Measurements from ENCODE around the gene ATXN2.
A peak's percentile ranks its signal among the peaks of the same experiment; 100 is the strongest.
"Not testable (repeated sequence)": the region's sequence is repeated elsewhere in the genome, so short reads cannot be mapped to it uniquely, and the experiment has no call there.

ATXN2 gene

DNA sequence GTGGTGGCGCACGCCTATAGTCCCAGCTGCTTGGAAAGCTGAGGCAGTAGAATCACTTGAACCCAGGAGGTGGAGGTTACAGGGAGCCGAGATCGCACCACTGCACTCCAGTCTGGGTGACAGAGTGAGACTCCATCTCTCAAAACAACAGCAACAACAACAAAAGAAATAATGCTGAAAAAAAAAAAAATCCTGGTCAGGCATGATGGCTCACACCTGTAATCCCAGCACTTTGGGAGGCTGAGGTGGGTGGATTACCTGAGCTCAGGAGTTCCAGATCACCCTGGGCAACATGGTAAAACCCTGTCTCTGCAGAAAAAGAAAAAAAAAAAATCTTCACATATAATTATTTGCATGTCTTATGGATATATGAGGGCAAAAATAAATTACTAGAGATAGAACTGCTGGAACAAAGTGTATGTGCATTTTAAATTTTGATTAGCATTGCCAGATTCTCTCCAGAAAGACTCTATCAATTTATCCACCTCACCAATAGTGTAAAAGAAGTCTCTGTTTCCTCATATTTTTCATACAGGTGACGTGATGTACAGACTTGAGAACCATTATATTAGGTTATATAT is 75.4 kb downstream of the ATXN2 start:
- FAIRE-seq: no peak
- DNase-seq (ENCODE audit: insufficient read length, low spot score): no peak
- no peak for TF ChIP-seq POLR2A (IDR thresholded peaks at IDR 0.05; ENCODE audit: low read depth, low read length)

DNA sequence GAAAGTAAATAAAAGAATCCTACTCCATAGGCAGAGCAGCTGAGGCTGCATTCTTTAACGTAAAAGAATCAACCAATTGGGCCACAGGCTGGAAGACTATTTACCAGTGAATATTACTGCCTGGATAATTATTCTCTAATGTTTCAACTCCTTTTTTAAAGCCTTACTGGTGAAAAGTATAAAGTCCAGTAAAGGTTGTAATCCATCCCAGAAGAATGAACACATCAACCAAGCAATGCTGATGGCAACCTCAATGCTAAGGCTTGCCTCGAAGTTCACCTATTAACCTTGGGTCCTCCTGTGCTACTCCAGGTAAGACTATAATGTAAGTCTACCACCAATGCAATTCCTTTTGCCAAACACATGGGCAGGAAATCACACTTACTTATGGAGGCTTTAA is 77.3 kb downstream of the ATXN2 start:
- FAIRE-seq (no peak), DNase-seq (ENCODE audit: insufficient read length, low spot score) (no peak)
- TF ChIP-seq POLR2A (IDR thresholded peaks at IDR 0.05; ENCODE audit: low read depth, low read length): no peak

DNA sequence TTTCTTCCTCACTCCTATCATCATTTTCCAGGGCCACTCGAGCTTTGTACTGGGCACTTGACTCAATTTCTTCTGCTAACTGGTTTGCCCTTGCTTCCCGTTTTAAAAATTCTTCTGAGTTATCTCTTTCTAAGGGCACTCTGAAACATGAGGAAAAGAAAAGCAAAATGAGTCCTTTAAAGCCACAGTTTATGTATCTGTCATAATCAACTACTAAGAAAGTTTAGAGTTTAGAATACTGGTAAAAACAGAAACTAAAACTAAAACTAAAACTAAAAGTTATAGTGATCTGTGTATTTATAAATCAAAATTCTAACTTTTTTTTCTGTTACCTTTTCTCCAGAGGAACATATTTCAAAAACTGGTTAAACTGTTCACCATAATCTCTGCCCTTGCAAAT is 79.2 kb downstream of the ATXN2 start:
- DNase-seq (ENCODE audit: insufficient read length, low spot score) (no peak), FAIRE-seq (no peak)
- TF ChIP-seq POLR2A (IDR thresholded peaks at IDR 0.05; ENCODE audit: low read depth, low read length): no peak

DNA sequence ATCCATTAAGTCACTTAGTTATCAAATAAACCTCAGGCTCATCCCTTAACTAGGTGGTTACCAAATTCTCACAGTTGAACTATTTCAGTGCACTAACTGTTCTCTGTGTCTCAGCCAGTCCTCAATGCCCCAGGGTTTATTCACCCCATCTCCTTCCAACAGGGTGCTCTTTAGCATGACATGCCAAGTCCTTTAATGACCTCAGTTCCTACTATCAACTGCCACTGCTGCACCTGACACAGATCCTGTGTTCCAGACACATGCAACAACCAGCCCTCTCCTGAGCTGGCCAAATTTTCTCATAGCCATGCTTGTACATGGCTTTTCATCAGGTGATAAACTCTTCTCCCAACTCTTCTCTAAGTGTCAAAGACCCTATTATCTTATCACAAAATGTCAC is 80.0 kb downstream of the ATXN2 start:
- DNase-seq (ENCODE audit: insufficient read length, low spot score) (no peak), FAIRE-seq (peak; percentile 27)
- TF ChIP-seq POLR2A (IDR thresholded peaks at IDR 0.05; ENCODE audit: low read depth, low read length): no peak

DNA sequence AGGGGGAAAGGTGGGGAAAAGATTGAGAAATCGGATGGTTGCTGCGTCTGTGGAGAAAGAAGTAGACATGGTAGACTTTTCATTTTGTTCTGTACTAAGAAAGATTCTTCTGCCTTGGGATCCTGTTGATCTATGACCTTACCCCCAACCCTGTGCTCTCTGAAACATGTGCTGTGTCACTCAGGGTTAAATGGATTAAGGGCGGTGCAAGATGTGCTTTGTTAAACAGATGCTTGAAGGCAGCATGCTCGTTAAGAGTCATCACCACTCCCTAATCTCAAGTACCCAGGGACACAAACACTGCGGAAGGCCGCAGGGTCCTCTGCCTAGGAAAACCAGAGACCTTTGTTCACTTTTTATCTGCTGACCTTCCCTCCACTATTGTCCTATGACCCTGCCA is 91.4 kb downstream of the ATXN2 start:
- FAIRE-seq; DNase-seq (ENCODE audit: insufficient read length, low spot score): not testable (repeated sequence)

DNA sequence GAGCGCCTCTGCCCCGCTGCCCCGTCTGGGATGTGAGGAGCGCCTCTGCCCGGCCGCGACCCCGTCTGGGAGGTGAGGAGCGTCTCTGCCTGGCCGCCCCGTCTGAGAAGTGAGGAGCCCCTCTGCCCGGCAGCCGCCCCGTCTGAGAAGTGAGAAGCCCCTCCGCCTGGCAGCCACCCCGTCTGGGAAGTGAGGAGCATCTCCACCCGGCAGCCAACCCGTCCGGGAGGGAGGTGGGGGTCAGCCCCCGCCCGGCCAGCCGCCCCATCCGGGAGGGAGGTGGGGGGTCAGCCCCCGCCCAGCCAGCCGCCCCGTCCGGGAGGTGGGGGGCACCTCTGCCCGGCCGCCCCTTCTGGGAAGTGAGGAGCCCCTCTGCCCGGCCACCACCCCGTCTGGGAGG is 91.9 kb downstream of the ATXN2 start:
- DNase-seq (ENCODE audit: insufficient read length, low spot score); FAIRE-seq: not testable (repeated sequence)

DNA sequence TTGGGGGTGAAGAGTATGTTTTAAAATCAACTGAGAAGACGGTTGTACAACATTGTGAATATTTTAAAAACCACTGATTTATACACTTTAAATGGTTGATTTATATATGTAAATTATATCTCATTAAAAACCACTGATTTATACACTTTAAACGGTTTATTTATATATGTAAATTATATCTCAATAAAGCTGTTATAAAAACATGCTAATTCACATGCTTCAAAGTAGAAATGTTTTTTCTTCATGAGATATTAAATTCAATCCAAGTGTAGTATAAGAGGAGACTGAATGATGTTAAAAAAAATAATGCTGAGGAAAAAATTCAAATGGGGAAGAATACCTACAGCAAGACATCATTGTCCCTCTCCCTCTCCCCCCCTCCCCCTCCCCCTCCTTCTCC is 92.9 kb downstream of the ATXN2 start:
- FAIRE-seq (no peak), DNase-seq (ENCODE audit: insufficient read length, low spot score) (no peak)
- no peak for TF ChIP-seq POLR2A (IDR thresholded peaks at IDR 0.05; ENCODE audit: low read depth, low read length)

DNA sequence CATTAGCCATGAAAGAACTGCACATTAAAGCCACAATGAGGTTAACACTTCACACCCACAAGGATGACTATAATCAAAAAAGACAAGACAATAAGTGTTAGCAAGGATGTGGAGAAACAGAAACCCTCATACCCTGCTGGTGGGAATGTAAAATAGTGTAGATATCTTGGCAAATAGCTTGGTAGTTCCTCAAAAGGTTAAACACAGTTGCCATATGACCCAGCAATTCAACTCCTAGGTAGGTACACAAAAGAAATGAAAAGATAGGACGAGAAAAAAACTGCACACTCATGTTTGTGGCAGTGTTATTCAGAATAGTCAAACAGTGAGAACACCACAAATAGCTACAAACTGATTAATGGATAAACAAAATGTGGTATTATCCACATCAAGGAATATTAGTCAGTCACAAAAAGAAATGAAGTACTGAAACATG is 93.5 kb downstream of the ATXN2 start:
- no peak for TF ChIP-seq POLR2A (IDR thresholded peaks at IDR 0.05; ENCODE audit: low read depth, low read length)
- FAIRE-seq: no peak
- DNase-seq (ENCODE audit: insufficient read length, low spot score): no peak

DNA sequence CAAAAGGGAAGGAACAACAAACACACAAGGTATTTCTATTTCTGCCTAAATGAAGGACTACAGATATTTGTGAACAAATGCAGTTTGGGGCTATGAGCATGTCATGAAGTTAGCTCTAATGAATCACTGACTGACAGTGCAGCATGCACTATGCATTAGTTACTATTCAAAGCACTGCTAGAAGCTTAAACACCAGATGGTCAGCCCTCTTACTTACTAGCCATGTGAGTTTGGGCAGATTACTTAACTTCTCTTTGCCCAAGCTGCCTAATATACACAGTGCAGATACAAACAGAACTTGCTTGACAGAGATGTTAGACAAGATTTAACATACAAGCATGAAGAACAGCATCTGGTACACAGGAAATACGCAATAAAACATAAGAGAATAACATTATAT is 96.0 kb downstream of the ATXN2 start:
- no peak for TF ChIP-seq POLR2A (IDR thresholded peaks at IDR 0.05; ENCODE audit: low read depth, low read length)
- FAIRE-seq: peak; percentile 85
- no peak for DNase-seq (ENCODE audit: insufficient read length, low spot score)

DNA sequence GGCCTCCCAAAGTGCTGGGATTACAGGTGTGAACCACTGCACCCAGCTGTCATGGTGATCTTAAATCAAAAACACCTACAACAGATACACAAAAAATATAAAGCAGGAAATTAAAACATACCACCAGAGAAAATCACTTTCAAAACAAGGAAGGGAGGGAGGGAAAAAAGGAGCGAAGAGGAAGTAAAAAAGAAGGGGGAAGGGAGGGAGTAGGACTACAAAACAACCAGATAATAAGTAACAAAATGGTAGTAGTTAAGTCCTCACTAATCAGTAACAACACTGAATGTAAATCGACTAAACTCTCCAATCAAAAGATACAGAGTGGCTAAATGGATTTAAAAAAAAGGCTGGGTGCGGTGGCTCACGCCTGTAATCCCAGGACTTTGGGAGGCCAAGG is 104.4 kb downstream of the ATXN2 start:
- TF ChIP-seq POLR2A (IDR thresholded peaks at IDR 0.05; ENCODE audit: low read depth, low read length): no peak
- no peak for DNase-seq (ENCODE audit: insufficient read length, low spot score)
- no peak for FAIRE-seq

DNA sequence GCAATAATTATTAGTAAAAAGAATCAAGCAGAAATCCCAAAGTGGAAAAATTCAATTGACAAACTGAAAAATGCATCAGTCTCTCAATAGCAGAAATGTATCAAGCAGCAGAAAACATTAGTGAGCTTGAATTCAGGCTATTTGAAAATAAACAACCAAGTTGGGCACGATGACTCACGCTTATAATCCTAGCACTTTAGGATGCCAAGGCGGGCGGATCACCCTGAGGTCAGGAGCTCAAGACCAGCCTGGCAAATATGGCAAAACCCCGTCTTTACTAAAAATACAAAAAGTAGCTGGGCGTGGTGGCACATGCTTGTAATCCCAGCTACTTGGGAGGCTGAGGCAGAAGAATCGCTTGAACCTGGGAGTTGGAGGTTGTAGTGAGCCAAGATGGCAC is 106.1 kb downstream of the ATXN2 start:
- peak; percentile 11 for DNase-seq (ENCODE audit: insufficient read length, low spot score)
- FAIRE-seq: peak; percentile 84

DNA sequence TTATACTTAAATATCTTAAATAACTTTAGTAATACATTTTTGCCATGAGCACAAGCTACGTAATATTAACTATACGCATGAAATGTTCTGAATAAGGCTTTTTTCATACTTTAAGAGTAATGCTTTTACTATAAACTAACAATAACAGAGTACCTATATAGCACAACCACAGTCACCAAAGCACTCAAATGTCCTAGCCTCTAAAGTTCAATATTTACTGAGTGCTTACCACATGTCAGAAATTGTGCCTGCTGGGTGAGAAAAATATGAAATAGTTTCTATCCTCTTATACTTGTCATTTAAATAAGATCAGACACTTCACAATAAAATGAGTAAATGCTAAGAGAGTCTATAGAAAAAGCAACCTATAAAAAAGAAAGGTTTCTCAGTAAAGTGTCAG is 110.3 kb downstream of the ATXN2 start:
- no peak for TF ChIP-seq POLR2A (IDR thresholded peaks at IDR 0.05; ENCODE audit: low read depth, low read length)
- FAIRE-seq (no peak), DNase-seq (ENCODE audit: insufficient read length, low spot score) (no peak)

DNA sequence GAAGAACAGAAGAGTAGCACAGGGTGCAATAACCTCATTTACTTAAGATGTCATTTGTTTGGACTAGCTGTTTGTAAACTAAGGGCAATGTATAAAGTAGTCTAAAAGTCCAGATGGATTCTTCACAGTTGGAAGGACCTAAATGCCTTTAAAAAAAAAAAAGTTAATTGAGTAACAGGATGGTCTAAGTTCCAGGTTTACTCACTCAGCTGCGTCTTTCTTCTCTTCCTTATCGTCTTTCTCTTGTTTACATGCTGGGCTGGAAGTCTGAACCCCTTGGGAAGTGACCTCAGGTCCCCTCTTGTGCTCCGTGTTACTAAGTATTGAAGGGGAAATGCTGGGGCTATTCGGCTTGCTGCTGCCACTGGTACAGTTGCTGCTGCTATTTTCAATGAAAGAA is 110.8 kb downstream of the ATXN2 start:
- no peak for DNase-seq (ENCODE audit: insufficient read length, low spot score)
- FAIRE-seq: no peak
- no peak for TF ChIP-seq POLR2A (IDR thresholded peaks at IDR 0.05; ENCODE audit: low read depth, low read length)

DNA sequence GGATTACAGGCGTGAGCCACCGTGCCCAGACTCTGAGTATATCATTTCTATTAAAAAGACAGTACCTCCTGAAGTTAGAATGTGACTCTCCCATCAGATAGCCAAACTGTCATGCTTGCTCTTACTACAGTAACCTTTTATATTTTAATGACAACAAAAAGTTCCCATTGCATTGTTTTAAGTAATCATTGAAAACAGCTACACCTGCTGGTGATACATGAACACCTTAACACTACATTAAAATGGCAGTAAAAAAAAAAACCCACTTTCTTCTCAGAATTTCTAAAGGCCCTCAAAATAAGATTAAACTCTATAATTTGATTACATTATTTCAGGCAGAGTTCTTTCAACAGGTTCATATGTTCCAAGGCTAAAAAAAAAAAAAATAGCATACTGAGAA is 116.7 kb downstream of the ATXN2 start:
- no peak for TF ChIP-seq POLR2A (IDR thresholded peaks at IDR 0.05; ENCODE audit: low read depth, low read length)
- DNase-seq (ENCODE audit: insufficient read length, low spot score): no peak
- no peak for FAIRE-seq

DNA sequence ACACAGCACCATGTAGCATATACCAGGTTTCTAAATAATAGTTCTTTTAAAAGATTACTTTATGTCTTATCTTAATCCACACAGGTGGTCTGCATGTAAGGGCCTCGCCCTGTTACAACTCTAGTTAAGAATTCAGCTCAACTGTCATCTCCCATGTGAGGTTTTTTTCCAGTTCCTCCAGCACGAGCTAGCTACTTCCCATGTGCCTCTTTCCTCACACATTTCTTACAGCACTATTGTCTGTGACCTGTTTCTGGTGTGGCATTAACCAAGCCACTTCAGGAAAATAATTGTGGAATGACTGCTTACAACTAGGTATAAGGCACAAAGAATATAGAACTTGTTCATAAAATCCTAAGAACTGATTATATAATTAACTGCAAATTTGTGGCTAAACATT is 127.9 kb downstream of the ATXN2 start:
- no peak for FAIRE-seq
- DNase-seq (ENCODE audit: insufficient read length, low spot score): no peak
- no peak for TF ChIP-seq POLR2A (IDR thresholded peaks at IDR 0.05; ENCODE audit: low read depth, low read length)

DNA sequence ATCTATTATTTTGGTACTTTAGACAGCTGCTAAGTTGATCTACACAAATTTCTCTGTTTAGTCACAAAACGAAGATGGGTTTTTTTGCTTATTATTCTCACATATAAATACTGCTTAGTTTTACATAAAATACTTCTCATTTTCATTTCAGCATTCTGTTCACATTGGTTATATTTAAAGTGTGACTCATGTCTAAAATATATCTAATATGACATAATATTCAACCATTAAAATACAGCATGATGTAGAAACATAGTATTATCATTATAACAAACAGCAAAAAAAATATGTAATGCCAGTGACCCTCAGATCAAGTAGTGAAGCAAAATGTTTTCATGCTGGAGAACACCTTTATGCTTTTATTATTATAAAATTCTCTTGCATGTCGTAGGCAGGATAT is 129.7 kb downstream of the ATXN2 start:
- peak; percentile 15 for FAIRE-seq
- TF ChIP-seq POLR2A (IDR thresholded peaks at IDR 0.05; ENCODE audit: low read depth, low read length): no peak
- no peak for DNase-seq (ENCODE audit: insufficient read length, low spot score)
